ENCODE measurements around the gene FILIP1. TPM values are rescaled to one million over a fixed set of nuclear protein-coding genes. Genes with fewer than 3 reads are reported as not detected.
A peak's percentile ranks its signal among the peaks of the same experiment; 100 is the strongest.

Gene FILIP1

DNA sequence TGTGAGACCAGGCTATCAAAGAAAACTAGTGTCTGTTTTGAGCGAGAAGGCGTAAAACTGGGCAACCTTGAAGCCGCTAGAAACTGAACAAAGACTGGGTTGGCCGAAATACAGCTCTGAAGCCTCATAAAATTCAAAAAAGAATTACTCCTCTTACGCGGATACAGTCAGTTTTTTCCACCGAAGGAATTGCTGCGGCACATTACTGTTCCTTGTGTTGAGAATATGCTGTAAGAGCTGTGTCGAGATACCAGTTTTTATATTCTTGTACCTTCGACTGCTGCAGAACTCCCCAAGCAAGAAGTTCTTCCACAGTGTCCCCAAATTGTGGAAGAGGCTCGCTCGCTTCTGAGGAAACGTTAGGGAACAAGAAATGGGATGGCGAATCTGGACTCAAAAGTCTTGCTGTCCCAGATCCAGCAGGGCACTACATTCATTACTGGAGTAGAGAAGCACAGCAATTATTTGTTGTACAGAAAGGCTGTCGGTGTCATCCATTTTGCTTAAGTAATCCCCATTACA lies 249.5 kb downstream of the FILIP1 start:
- Histone ChIP-seq H3K27ac (replicated peaks) (peak overlapping the region; percentile 89), H3K4me3 (replicated peaks; ENCODE audit: insufficient read depth, low read length) (peak overlapping the region; percentile 30), H3K27me3 (ENCODE audit: insufficient read depth, poor library complexity, severe bottlenecking) (no peaks in the 10 kb centered on the region)
- DNase-seq (ENCODE audit: low read depth in 1 of 2, low spot score in 1 of 2) = no peak
- TF ChIP-seq POLR2AphosphoS5 (IDR thresholded peaks at IDR 0.05; ENCODE audit: low read depth) = no peak
- TF ChIP-seq SPI1 (IDR thresholded peaks at IDR 0.05; ENCODE audit: borderline replicate concordance, low read depth) = no peak
- TF ChIP-seq, protein P1, sequence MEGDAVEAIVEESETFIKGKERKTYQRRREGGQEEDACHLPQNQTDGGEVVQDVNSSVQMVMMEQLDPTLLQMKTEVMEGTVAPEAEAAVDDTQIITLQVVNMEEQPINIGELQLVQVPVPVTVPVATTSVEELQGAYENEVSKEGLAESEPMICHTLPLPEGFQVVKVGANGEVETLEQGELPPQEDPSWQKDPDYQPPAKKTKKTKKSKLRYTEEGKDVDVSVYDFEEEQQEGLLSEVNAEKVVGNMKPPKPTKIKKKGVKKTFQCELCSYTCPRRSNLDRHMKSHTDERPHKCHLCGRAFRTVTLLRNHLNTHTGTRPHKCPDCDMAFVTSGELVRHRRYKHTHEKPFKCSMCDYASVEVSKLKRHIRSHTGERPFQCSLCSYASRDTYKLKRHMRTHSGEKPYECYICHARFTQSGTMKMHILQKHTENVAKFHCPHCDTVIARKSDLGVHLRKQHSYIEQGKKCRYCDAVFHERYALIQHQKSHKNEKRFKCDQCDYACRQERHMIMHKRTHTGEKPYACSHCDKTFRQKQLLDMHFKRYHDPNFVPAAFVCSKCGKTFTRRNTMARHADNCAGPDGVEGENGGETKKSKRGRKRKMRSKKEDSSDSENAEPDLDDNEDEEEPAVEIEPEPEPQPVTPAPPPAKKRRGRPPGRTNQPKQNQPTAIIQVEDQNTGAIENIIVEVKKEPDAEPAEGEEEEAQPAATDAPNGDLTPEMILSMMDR (IDR thresholded peaks at IDR 0.05; ENCODE audit: insufficient read depth, low read length) = no peak
- TF ChIP-seq, protein P2, sequence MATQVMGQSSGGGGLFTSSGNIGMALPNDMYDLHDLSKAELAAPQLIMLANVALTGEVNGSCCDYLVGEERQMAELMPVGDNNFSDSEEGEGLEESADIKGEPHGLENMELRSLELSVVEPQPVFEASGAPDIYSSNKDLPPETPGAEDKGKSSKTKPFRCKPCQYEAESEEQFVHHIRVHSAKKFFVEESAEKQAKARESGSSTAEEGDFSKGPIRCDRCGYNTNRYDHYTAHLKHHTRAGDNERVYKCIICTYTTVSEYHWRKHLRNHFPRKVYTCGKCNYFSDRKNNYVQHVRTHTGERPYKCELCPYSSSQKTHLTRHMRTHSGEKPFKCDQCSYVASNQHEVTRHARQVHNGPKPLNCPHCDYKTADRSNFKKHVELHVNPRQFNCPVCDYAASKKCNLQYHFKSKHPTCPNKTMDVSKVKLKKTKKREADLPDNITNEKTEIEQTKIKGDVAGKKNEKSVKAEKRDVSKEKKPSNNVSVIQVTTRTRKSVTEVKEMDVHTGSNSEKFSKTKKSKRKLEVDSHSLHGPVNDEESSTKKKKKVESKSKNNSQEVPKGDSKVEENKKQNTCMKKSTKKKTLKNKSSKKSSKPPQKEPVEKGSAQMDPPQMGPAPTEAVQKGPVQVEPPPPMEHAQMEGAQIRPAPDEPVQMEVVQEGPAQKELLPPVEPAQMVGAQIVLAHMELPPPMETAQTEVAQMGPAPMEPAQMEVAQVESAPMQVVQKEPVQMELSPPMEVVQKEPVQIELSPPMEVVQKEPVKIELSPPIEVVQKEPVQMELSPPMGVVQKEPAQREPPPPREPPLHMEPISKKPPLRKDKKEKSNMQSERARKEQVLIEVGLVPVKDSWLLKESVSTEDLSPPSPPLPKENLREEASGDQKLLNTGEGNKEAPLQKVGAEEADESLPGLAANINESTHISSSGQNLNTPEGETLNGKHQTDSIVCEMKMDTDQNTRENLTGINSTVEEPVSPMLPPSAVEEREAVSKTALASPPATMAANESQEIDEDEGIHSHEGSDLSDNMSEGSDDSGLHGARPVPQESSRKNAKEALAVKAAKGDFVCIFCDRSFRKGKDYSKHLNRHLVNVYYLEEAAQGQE (IDR thresholded peaks at IDR 0.05; ENCODE audit: insufficient replicate concordance, low read depth) = no peak
- no peak for TF ChIP-seq GABPA (IDR thresholded peaks at IDR 0.05; ENCODE audit: low read depth)

GRCh38 chr6:75243333-75244062 lies 250.1 kb downstream of the FILIP1 start, which contains the start of gene COX7A2:
Gene COX7A2 (minus strand): TSS chr6:75243801. CDS start chr6:75243734, 67 bp downstream.
- Histone ChIP-seq H3K27me3 (ENCODE audit: insufficient read depth, poor library complexity, severe bottlenecking) (no peaks in the 10 kb centered on the region), H3K4me3 (replicated peaks; ENCODE audit: insufficient read depth, low read length) (peak within 1 kb of the TSS; percentile 77), H3K27ac (replicated peaks) (peak within 1 kb of the TSS; percentile 89)
- DNase-seq (ENCODE audit: low read depth in 1 of 2, low spot score in 1 of 2) = peak; percentile 95
- TF ChIP-seq GABPA (IDR thresholded peaks at IDR 0.05; ENCODE audit: low read depth) (peak; percentile 96), SPI1 (IDR thresholded peaks at IDR 0.05; ENCODE audit: borderline replicate concordance, low read depth) (0 out of 2 replicates have a peak, but pooled peaks have one; percentile 14), POLR2AphosphoS5 (IDR thresholded peaks at IDR 0.05; ENCODE audit: low read depth) (peak; percentile 96)
- TF ChIP-seq, protein P2 (IDR thresholded peaks at IDR 0.05; ENCODE audit: insufficient replicate concordance, low read depth) = peak; percentile 68
- TF ChIP-seq, protein P1 (IDR thresholded peaks at IDR 0.05; ENCODE audit: insufficient read depth, low read length) = no peak

Small RNA genes lying within 50 kb of the gene (microRNA-seq; reads per million reads assigned to microRNA genes)
- not detected for gene MIR4463

Measured in HL-60 (cell line).